Natural killer cell (primary cell): ENCODE measurements around the gene EIF2AK3. TPM values are rescaled to one million over a fixed set of nuclear protein-coding genes. Genes with fewer than 3 reads are reported as not detected.

Experiments used
- ATAC-seq, 3 donors: fragments of 150-1000 bp in 2 of 3; fragments of 200-7000 bp in 1 of 3; cut with Tn5 transposase; 1 replicate in 1 of 3; 2 replicates in 2 of 3; pipeline ENCODE4 v1.10.0; 2021; ENCODE audit warnings: mild to moderate bottlenecking in 2 of 3, moderate library complexity in 2 of 3
- DNase-seq, 2 donors: peaks; one replicate each; pipeline versions ENCODE4 v3.0.0 to v3.0.0-alpha.2; 2013 to 2021; ENCODE audit warnings: mixed read lengths in 1 of 2
- H3K27ac ChIP-seq: one replicate; pipeline ENCODE4 v1.5.1; 2013; ENCODE audit warnings: mild to moderate bottlenecking, low read length
- H3K27me3 ChIP-seq: one replicate; pipeline ENCODE4 v1.6.1; 2013; ENCODE audit warnings: low read length; ENCODE audit not compliant: control insufficient read depth, insufficient read depth
- H3K36me3 ChIP-seq: one replicate; pipeline ENCODE4 v1.6.1; 2013; ENCODE audit warnings: low read length; ENCODE audit not compliant: control insufficient read depth, insufficient read depth
- H3K4me1 ChIP-seq: one replicate; pipeline ENCODE4 v1.6.1; 2013; ENCODE audit warnings: low read length; ENCODE audit not compliant: control insufficient read depth, insufficient read depth
- H3K4me3 ChIP-seq: one replicate; pipeline ENCODE4 v1.5.1; 2013; ENCODE audit warnings: low read length
- H3K9me3 ChIP-seq: one replicate; pipeline ENCODE4 v1.6.1; 2013; ENCODE audit warnings: low read length; ENCODE audit not compliant: control insufficient read depth, insufficient read depth
- H3K27ac Mint-ChIP-seq, 2 donors: one replicate each; pipeline ENCODE4 v1.8.0; 2022; ENCODE audit warnings: mild to moderate bottlenecking in 2 of 2, mixed read lengths in 2 of 2, moderate library complexity in 1 of 2
- H3K27me3 Mint-ChIP-seq, 2 donors: one replicate each; pipeline ENCODE4 v1.8.0; 2022; ENCODE audit warnings: low read depth in 2 of 2, mixed read lengths in 2 of 2
- H3K36me3 Mint-ChIP-seq: one replicate; pipeline ENCODE4 v1.8.0; 2022; ENCODE audit warnings: mixed read lengths
- H3K4me1 Mint-ChIP-seq, 2 donors: one replicate each; pipeline ENCODE4 v1.8.0; 2022; ENCODE audit warnings: mixed read lengths in 2 of 2
- H3K4me3 Mint-ChIP-seq: one replicate; pipeline ENCODE4 v1.8.0; 2022; ENCODE audit warnings: mild to moderate bottlenecking, moderate library complexity, mixed read lengths
- H3K9me3 Mint-ChIP-seq, 2 donors: one replicate each; pipeline ENCODE4 v1.8.0; 2022; ENCODE audit warnings: mixed read lengths in 2 of 2
- CTCF ChIP-seq: fragments of 200-600 bp; IDR thresholded peaks from one replicate; pipeline ENCODE4 v1.8.0; 2022; ENCODE audit warnings: antibody characterized with exemption
- WGBS: methylation state at CpG from one replicate; pipeline ENCODE4 v1.1.7; 2013; ENCODE audit warnings: missing lambda C conversion rate; ENCODE audit not compliant: insufficient coverage; 5-methylcytosine and 5-hydroxymethylcytosine counted together
- intact Hi-C: fragments of 100-400 bp; cut with micrococcal nuclease; formaldehyde crosslinking; loops from one replicate; pipeline ENCODE4 v1.14.2; 2022
- total RNA-seq, 4 donors: library from RNA; stranded (reverse); fragments of 120-200 nt in 1 of 4; gene quantifications; one replicate each; pipeline versions ENCODE4 v1.2.3 to v1.2.4, GENCODE V29; 2013 to 2022

Gene EIF2AK3
- total RNA-seq, 3 donors from 2014 or later (not counting 1 experiment from before 2014, with no cell fraction given): 29.9 to 43.7 (median 33.4) TPM

- WGBS: 89% methylated on average over 6 of the region's 6 CpGs
- intact Hi-C loops: no loop called here
- no peaks in the 10 kb centered on the region for H3K9me3 ChIP-seq
- Mint-ChIP-seq H3K27me3 (peaks cover 13 to 23% of the 10 kb centered on the region in 2 donors), H3K9me3 (no peaks in the 10 kb centered on the region), H3K36me3 (no peaks in the 10 kb centered on the region), H3K4me1 (no peaks in the 10 kb centered on the region), H3K4me3 (no peak overlapping the region), H3K27ac (no peak overlapping the region)
- H3K4me1 ChIP-seq: no peaks in the 10 kb centered on the region
- no peaks in the 10 kb centered on the region for H3K27me3 ChIP-seq
- H3K27ac ChIP-seq: no peak overlapping the region
- no peaks in the 10 kb centered on the region for H3K36me3 ChIP-seq
- no peak overlapping the region for H3K4me3 ChIP-seq
- DNase-seq: no peak
- ATAC-seq: no peak
- no peak for TF ChIP-seq CTCF
These were observed 84.6 kb downstream of the EIF2AK3 start for GRCh38 chr2:88542668-88543067.

GRCh38 chr2:88540346-88540745, 86.9 kb downstream of the EIF2AK3 start:
- no peak overlapping the region for H3K27ac ChIP-seq
- TF ChIP-seq CTCF: no peak
- no peaks in the 10 kb centered on the region for H3K36me3 Mint-ChIP-seq
- no peaks in the 10 kb centered on the region for H3K27me3 ChIP-seq
- no peaks in the 10 kb centered on the region for H3K9me3 Mint-ChIP-seq
- no peaks in the 10 kb centered on the region for H3K9me3 ChIP-seq
- H3K4me3 Mint-ChIP-seq: no peak overlapping the region
- no peaks in the 10 kb centered on the region for H3K4me1 Mint-ChIP-seq
- H3K27me3 Mint-ChIP-seq: peaks cover 14 to 19% of the 10 kb centered on the region in 2 donors
- no peak overlapping the region for H3K4me3 ChIP-seq
- DNase-seq (no peak), ATAC-seq (no peak)
- intact Hi-C loops: no loop called here
- H3K4me1 ChIP-seq: no peaks in the 10 kb centered on the region
- no peaks in the 10 kb centered on the region for H3K36me3 ChIP-seq
- H3K27ac Mint-ChIP-seq: no peak overlapping the region
- 90% methylated on average over 2 of the region's 2 CpGs for WGBS

- H3K36me3 ChIP-seq: no peaks in the 10 kb centered on the region
- H3K4me3 ChIP-seq: no peak overlapping the region
- ATAC-seq: no peak
- no peaks in the 10 kb centered on the region for H3K9me3 Mint-ChIP-seq
- H3K36me3 Mint-ChIP-seq: no peaks in the 10 kb centered on the region
- peaks cover 11 to 21% of the 10 kb centered on the region in 2 donors for H3K27me3 Mint-ChIP-seq
- H3K4me1 Mint-ChIP-seq: no peaks in the 10 kb centered on the region
- H3K4me1 ChIP-seq: no peaks in the 10 kb centered on the region
- H3K27ac ChIP-seq: no peak overlapping the region
- intact Hi-C loops: no loop called here
- no peak overlapping the region for H3K27ac Mint-ChIP-seq
- WGBS: 94% methylated on average over 11 of the region's 11 CpGs
- H3K4me3 Mint-ChIP-seq: no peak overlapping the region
- no peak for TF ChIP-seq CTCF
- H3K9me3 ChIP-seq: no peaks in the 10 kb centered on the region
- no peaks in the 10 kb centered on the region for H3K27me3 ChIP-seq
- DNase-seq: no peak
These were observed 88.8 kb downstream of the EIF2AK3 start for GRCh38 chr2:88538362-88538917.

GRCh38 chr2:88537640-88538039, 89.6 kb downstream of the EIF2AK3 start:
- DNase-seq (no peak), ATAC-seq (no peak)
- H3K27ac Mint-ChIP-seq: no peak overlapping the region
- H3K36me3 Mint-ChIP-seq: no peaks in the 10 kb centered on the region
- peaks cover 6 to 18% of the 10 kb centered on the region in 2 donors for H3K27me3 Mint-ChIP-seq
- intact Hi-C loops: no loop called here
- H3K9me3 Mint-ChIP-seq: no peaks in the 10 kb centered on the region
- Histone ChIP-seq H3K27me3 (no peaks in the 10 kb centered on the region), H3K27ac (no peak overlapping the region), H3K36me3 (no peaks in the 10 kb centered on the region), H3K4me3 (no peak overlapping the region), H3K9me3 (no peaks in the 10 kb centered on the region), H3K4me1 (no peaks in the 10 kb centered on the region)
- H3K4me3 Mint-ChIP-seq: no peak overlapping the region
- no peak for TF ChIP-seq CTCF
- no peaks in the 10 kb centered on the region for H3K4me1 Mint-ChIP-seq
- 66% methylated on average over 6 of the region's 6 CpGs for WGBS
